ENCODE data around the gene PTGS1.
"Not testable (repeated sequence)": the region's sequence is repeated elsewhere in the genome, so short reads cannot be mapped to it uniquely, and the experiment has no call there.

PTGS1 gene

GRCh38 chr9:122347348-122348287, 23.2 kb upstream of the PTGS1 start:
- no peak for DNase-seq

GRCh38 chr9:122348288-122348777, 22.5 kb upstream of the PTGS1 start:
- no peak for DNase-seq

GRCh38 chr9:122348791-122349190, 22.0 kb upstream of the PTGS1 start:
- no peak for DNase-seq

- DNase-seq, result no peak
Measured at GRCh38 chr9:122349201-122349600, 21.6 kb upstream of the PTGS1 start.

GRCh38 chr9:122350577-122351355, 20.1 kb upstream of the PTGS1 start:
- peak; percentile 78 for DNase-seq

GRCh38 chr9:122354536-122355199, 16.2 kb upstream of the PTGS1 start:
- DNase-seq, result no peak

GRCh38 chr9:122355336-122355875, 15.4 kb upstream of the PTGS1 start:
- DNase-seq, result no peak

- no peak for DNase-seq
Measured at GRCh38 chr9:122356627-122357026, 14.2 kb upstream of the PTGS1 start.

GRCh38 chr9:122360891-122361290, 9.9 kb upstream of the PTGS1 start:
- DNase-seq, result no peak

GRCh38 chr9:122363131-122363530, 7.7 kb upstream of the PTGS1 start:
- DNase-seq, result not testable (repeated sequence)

- no peak for DNase-seq
Measured at GRCh38 chr9:122364117-122364782, 6.6 kb upstream of the PTGS1 start.

- no peak for DNase-seq
Measured at GRCh38 chr9:122364783-122365150, 6.1 kb upstream of the PTGS1 start.

- DNase-seq, result no peak
Measured at GRCh38 chr9:122366074-122366660, 4.7 kb upstream of the PTGS1 start.

GRCh38 chr9:122367065-122367464, 3.8 kb upstream of the PTGS1 start:
- no peak for DNase-seq

- DNase-seq, result no peak
Measured at GRCh38 chr9:122367774-122368460, 2.9 kb upstream of the PTGS1 start.

GRCh38 chr9:122368642-122369041, 2.2 kb upstream of the PTGS1 start:
- DNase-seq, result no peak

- DNase-seq, result no peak
Measured at GRCh38 chr9:122370303-122370702, 521 bp upstream of the PTGS1 start.

GRCh38 chr9:122371846-122372245, 1.0 kb downstream of the PTGS1 start:
- no peak for DNase-seq

- DNase-seq, result no peak
Measured at GRCh38 chr9:122372856-122373845, 2.3 kb downstream of the PTGS1 start.

- no peak for DNase-seq
Measured at GRCh38 chr9:122374885-122375420, 4.1 kb downstream of the PTGS1 start.

Measured in activated naive CD4-positive, alpha-beta T cell treated with Interleukin-2 at 50 U/mL for 16 hours (primary cell).